Upper lobe of left lung (tissue), 6 donors: ENCODE results near the gene CDCA5. TPM values are rescaled to one million over a fixed set of nuclear protein-coding genes. Genes with fewer than 3 reads are reported as not detected.

ENCODE experiments used
- ATAC-seq, 2 donors: fragments of 200-7000 bp; cut with Tn5 transposase; one replicate each; pipeline ENCODE4 v1.9.1; 2022; ENCODE audit warnings: mild to moderate bottlenecking in 2 of 2, moderate library complexity in 2 of 2; ENCODE audit not compliant: low FRiP score in 2 of 2
- DNase-seq, 2 donors: peaks; one replicate each; pipeline ENCODE4 v3.0.0-alpha.2; 2019 to 2020
- H3K27ac ChIP-seq, 4 donors: fragments of 200-600 bp; sonication (generic); one replicate each; pipeline ENCODE4 v1.5.1; 2016 to 2019
- H3K27me3 ChIP-seq, 4 donors: fragments of 200-600 bp; sonication (generic); one replicate each; pipeline ENCODE4 v1.5.1; 2017 to 2019
- H3K36me3 ChIP-seq, 4 donors: fragments of 200-600 bp; sonication (generic); one replicate each; pipeline ENCODE4 v1.5.1; 2016 to 2019
- H3K4me1 ChIP-seq, 4 donors: fragments of 200-600 bp; sonication (generic); one replicate each; pipeline ENCODE4 v1.5.1; 2018 to 2019
- H3K4me3 ChIP-seq, 4 donors: fragments of 200-600 bp; sonication (generic); one replicate each; pipeline ENCODE4 v1.5.1; 2017 to 2019; ENCODE audit warnings: mild to moderate bottlenecking in 2 of 4, moderate library complexity in 1 of 4
- H3K9me3 ChIP-seq, 4 donors: fragments of 200-600 bp; sonication (generic); one replicate each; pipeline ENCODE4 v1.5.1; 2018 to 2019
- EP300 ChIP-seq, 4 donors: sonication (generic); formaldehyde crosslinking; IDR thresholded peaks; one replicate each; pipeline ENCODE4 v1.5.1; 2017; ENCODE audit warnings: antibody characterized with exemption in 4 of 4, control low read depth in 2 of 4
- POLR2A ChIP-seq, 4 donors: fragments of 450-650 bp; IDR thresholded peaks; one replicate each; pipeline ENCODE4 v1.5.1; 2016 to 2017; ENCODE audit warnings: antibody characterized with exemption in 4 of 4, mild to moderate bottlenecking in 2 of 4
- POLR2AphosphoS5 ChIP-seq, 2 donors: sonication (generic); formaldehyde crosslinking; IDR thresholded peaks; one replicate each; pipeline ENCODE4 v1.5.1; 2017; ENCODE audit warnings: antibody characterized with exemption in 2 of 2
- WGBS, 2 donors: methylation state at CpG; one replicate each; pipeline ENCODE4 v1.1.5; 2017 to 2018; 5-methylcytosine and 5-hydroxymethylcytosine counted together
- total RNA-seq, 6 donors: library from RNA; depleted of rRNA in 4 of 6; stranded (reverse); fragments of >200 nt in 4 of 6; gene quantifications; one replicate each; pipeline versions ENCODE4 v1.1.0 to v1.2.1, GENCODE V29; 2016 to 2021
- TF ChIP-seq, protein P1 (sequence below), 6 experiments: fragments of 450-650 bp in 4 of 6; fragments of 200-600 bp in 2 of 6; sonication (generic) in 2 of 6; IDR thresholded peaks; one replicate each; pipeline ENCODE4 v1.5.1; 2016 to 2019; ENCODE audit warnings: antibody characterized with exemption in 6 of 6
- donor health status: DM: no; HTN: no; CAD: no; lungs with moderate emphysema.
- donor health status: DM: no; HTN: yes; CAD: no; lungs with severe emphysema.

Gene CDCA5
- total RNA-seq, 6 donors from 2014 or later: 1.0 to 4.4 (median 1.8) TPM

DNA sequence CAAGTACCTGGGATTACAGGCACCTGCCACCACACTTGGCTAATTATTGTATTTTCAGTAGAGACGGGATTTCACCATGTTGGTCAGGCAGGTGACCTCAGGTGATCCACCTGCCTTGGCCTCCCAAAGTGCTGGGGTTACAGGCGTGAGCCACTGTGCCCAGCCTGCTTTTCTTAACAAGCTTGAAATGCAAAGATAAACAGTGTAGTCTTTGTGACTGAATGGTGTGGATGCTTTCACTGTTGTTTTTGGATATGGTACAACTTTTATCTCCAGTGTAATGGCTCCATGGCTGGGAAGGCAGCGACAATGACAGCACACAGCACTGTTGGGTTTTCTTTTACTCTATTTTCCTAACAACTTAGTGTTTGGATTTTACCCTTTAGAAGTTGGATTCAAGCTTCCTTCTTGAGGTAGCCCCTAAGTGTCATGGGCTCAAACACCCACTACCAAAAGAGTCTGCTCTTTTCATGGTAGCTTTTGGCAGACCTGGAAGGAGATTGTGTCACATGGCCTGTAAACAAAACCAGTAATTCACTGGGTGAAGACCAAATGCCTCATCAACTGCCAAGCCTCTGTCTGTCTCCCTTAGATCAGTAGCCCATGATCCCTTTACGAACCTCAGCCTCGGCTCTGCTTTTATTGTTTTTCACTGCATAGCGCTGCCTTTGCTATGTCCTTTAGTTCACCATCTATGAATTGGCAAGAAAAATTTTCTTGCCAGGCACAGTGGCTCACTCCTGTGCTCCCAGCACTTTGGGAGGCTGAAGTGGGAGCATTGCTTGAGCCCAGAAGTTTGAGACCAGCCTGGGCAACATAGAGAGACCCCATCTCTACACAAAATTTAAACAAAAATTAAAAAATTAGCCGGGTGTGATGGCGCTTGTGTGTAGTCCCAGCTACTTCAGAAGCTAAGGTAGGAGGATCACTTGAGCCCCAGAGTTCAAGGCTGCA, 18.6 kb upstream of the CDCA5 start:
- DNase-seq (peak in 1 of 2 donors; percentile 31), ATAC-seq (no peak)
- TF ChIP-seq, protein P1, sequence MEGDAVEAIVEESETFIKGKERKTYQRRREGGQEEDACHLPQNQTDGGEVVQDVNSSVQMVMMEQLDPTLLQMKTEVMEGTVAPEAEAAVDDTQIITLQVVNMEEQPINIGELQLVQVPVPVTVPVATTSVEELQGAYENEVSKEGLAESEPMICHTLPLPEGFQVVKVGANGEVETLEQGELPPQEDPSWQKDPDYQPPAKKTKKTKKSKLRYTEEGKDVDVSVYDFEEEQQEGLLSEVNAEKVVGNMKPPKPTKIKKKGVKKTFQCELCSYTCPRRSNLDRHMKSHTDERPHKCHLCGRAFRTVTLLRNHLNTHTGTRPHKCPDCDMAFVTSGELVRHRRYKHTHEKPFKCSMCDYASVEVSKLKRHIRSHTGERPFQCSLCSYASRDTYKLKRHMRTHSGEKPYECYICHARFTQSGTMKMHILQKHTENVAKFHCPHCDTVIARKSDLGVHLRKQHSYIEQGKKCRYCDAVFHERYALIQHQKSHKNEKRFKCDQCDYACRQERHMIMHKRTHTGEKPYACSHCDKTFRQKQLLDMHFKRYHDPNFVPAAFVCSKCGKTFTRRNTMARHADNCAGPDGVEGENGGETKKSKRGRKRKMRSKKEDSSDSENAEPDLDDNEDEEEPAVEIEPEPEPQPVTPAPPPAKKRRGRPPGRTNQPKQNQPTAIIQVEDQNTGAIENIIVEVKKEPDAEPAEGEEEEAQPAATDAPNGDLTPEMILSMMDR (IDR thresholded peaks at IDR 0.05): no peak
- TF ChIP-seq POLR2AphosphoS5 (IDR thresholded peaks at IDR 0.05) (no peak), POLR2A (IDR thresholded peaks at IDR 0.05) (no peak), EP300 (IDR thresholded peaks at IDR 0.05) (no peak)
- peaks cover 10 to 29% (median 13%) of the 10 kb centered on the region in 4 donors for H3K4me1 ChIP-seq
- WGBS, 2 donors: 81 to 89% methylated on average over 8 of the region's 8 CpGs
- H3K27ac ChIP-seq: peak overlapping the region in 2 of 4 donors; percentile 7 to 61
- no peaks in the 10 kb centered on the region for H3K27me3 ChIP-seq
- H3K9me3 ChIP-seq: no peaks in the 10 kb centered on the region
- no peak overlapping the region for H3K4me3 ChIP-seq
- peaks cover 0 to 14% (median 7%) of the 10 kb centered on the region in 4 donors for H3K36me3 ChIP-seq

DNA sequence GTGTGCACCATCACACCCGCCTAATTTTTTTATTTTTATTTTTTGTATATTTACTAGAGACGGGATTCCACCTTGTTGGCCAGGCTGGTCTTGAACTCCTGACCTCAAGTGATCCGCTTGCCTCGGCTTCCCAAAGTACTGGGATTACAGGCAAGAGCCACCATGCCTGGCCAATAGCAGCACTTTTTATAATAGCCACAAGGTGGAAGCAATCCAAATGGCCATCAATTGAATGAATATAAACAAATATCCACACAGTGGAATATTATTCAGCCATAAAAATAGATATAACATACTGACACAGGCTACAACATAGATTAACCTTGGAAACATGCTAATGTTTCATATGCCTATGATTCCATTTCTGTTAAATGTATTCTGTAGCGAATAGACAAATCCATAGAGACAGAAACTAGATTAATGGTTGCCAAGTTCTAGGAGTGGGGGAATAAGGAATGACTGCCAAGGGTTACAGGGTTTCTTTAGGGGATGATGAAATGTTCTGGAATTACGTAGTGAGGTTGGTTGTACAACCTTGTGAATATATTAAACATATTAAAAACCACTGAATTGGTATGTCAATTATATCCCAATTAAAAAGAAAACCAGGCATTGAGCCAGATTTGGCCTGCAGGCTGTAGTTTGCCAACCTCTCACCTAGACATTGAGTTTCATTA, 17.0 kb upstream of the CDCA5 start:
- TF ChIP-seq POLR2AphosphoS5 (IDR thresholded peaks at IDR 0.05) (no peak), POLR2A (IDR thresholded peaks at IDR 0.05) (no peak), EP300 (IDR thresholded peaks at IDR 0.05) (no peak)
- TF ChIP-seq, protein P1 (IDR thresholded peaks at IDR 0.05): no peak
- peaks cover 19 to 39% (median 24%) of the 10 kb centered on the region in 4 donors for H3K4me1 ChIP-seq
- no peak for ATAC-seq
- peak overlapping the region in 2 of 4 donors; percentile 12 to 61 for H3K27ac ChIP-seq
- DNase-seq: no peak
- peaks cover 0 to 10% (median 5%) of the 10 kb centered on the region in 4 donors for H3K36me3 ChIP-seq
- peaks cover 0 to 3% (median 0%) of the 10 kb centered on the region in 4 donors for H3K9me3 ChIP-seq
- no peaks in the 10 kb centered on the region for H3K27me3 ChIP-seq
- WGBS, 2 donors: 85 to 89% methylated on average over 6 of the region's 6 CpGs
- no peak overlapping the region for H3K4me3 ChIP-seq

DNA sequence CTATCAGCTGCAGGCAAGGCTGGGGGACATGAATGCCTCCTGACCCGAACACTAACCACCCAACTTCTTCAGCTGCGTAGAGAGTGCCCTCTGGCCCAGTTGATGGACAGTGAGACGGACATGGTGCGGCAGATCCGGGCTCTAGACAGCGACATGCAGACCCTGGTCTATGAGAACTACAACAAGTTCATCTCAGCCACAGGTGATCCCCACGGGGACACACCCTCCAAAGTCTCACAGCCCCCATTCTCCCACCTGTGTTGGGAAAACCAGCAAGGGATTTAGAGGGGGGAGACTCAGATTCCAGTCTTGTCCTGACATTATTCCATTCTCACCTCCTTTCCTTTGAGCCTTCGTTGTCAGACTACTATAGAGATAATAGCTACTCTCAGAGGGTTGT, 13.1 kb upstream of the CDCA5 start:
- Histone ChIP-seq H3K36me3 (peaks cover 0 to 10% (median 3%) of the 10 kb centered on the region in 4 donors), H3K9me3 (peaks cover 0 to 4% (median 0%) of the 10 kb centered on the region in 4 donors), H3K4me1 (peaks cover 14 to 27% (median 19%) of the 10 kb centered on the region in 4 donors), H3K27me3 (no peaks in the 10 kb centered on the region), H3K27ac (peak overlapping the region; percentile 88 to 95 (median 91)), H3K4me3 (peak overlapping the region; percentile 78 to 95 (median 82))
- WGBS, 2 donors: 42 to 43% methylated on average over 3 to 8 of the region's 8 CpGs
- ATAC-seq (no peak), DNase-seq (no peak)
- TF ChIP-seq POLR2A (IDR thresholded peaks at IDR 0.05) (no peak), EP300 (IDR thresholded peaks at IDR 0.05) (no peak), POLR2AphosphoS5 (IDR thresholded peaks at IDR 0.05) (no peak)
- TF ChIP-seq, protein P1 (IDR thresholded peaks at IDR 0.05): no peak

DNA sequence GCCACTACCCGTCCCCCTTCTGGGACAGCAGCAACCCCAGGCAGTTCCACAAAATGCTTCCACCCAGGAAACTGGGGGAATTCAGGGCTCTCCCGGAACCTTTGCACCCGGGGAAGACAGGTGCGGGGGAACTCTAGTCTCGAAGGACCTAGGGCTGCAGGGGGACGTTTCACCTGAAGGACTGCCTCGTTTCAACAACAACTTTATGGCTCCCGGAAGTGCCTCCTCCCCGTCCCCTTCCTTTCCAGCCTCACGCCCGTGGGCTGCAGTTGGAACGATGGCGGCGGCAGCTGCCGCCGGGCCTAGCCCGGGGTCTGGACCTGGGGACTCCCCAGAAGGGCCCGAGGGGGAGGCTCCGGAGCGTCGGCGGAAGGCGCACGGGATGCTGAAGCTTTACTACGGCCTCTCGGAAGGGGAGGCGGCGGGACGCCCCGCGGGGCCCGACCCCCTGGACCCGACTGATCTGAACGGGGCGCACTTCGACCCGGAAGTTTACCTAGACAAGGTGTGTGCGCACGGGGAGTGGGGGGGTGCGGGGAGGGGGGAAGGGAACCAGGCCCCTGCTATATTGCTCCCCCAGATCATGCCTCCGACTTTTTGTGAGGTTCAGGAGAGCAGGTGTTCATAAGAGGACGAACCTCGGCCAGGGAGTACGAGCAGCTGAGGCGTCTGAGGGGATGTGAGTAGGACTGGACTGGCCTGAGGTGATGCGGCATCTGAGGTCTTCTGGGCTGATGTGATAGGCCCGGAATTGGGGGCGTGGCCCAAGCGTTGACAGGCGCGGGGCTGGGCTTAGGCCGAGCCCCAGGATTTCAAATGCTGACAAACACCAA, 12.3 kb upstream of the CDCA5 start, which contains the start of gene VPS51:
TSS of gene VPS51 (plus strand) at position 241 of the 833 bp plus-strand sequence. CDS start at position 278, 37 bp downstream.
- Histone ChIP-seq H3K27ac (peak within 1 kb of the TSS; percentile 88 to 95 (median 91)), H3K4me1 (peaks cover 14 to 22% (median 19%) of the 10 kb centered on the region in 4 donors), H3K4me3 (peak within 1 kb of the TSS; percentile 78 to 95 (median 82)), H3K9me3 (peaks cover 0 to 4% (median 0%) of the 10 kb centered on the region in 4 donors), H3K27me3 (no peaks in the 10 kb centered on the region), H3K36me3 (peaks cover 0 to 10% (median 3%) of the 10 kb centered on the region in 4 donors)
- ATAC-seq: peak; percentile 97 to 98
- DNase-seq: peak; percentile 92 to 95
- TF ChIP-seq POLR2A (IDR thresholded peaks at IDR 0.05) (peak in 3 of 4 donors; percentile 63 to 80 (median 66)), EP300 (IDR thresholded peaks at IDR 0.05) (peak in 1 of 4 donors; percentile 41), POLR2AphosphoS5 (IDR thresholded peaks at IDR 0.05) (peak; percentile 89 to 95)
- TF ChIP-seq, protein P1 (IDR thresholded peaks at IDR 0.05): peak in 3 of 6 experiments; percentile 25 to 46 (median 35)
- 0 to 1% methylated on average over 7 to 27 of the region's 52 CpGs for WGBS, 2 donors
